HEK293T (cell line): ENCODE results near the gene KRTAP6-3.

Source experiments
- FOXK2 ChIP-seq: fragments of 450-650 bp; IDR thresholded peaks from 2 replicates; pipeline ENCODE4 v1.6.1; 2016; ENCODE audit warnings: mild to moderate bottlenecking
- FOXM1 ChIP-seq: fragments of 450-650 bp; IDR thresholded peaks from 2 replicates; pipeline ENCODE4 v1.6.1; 2017; ENCODE audit warnings: mild to moderate bottlenecking, borderline replicate concordance
- L3MBTL2 ChIP-seq: fragments of 450-650 bp; conservative IDR thresholded peaks from 2 replicates; pipeline ENCODE4 v1.6.1; 2016; ENCODE audit warnings: mild to moderate bottlenecking
- NFRKB ChIP-seq: fragments of 450-650 bp; IDR thresholded peaks from 2 replicates; pipeline ENCODE4 v1.6.1; 2016; ENCODE audit warnings: mild to moderate bottlenecking, moderate library complexity
- SP1 ChIP-seq: fragments of 450-650 bp; IDR thresholded peaks from 2 replicates; pipeline ENCODE4 v1.6.1; 2017
- SUZ12 ChIP-seq: fragments of 450-650 bp; IDR thresholded peaks from 2 replicates; pipeline ENCODE4 v1.6.1; 2016; ENCODE audit warnings: mild to moderate bottlenecking
- TARDBP ChIP-seq: fragments of 450-650 bp; IDR thresholded peaks from 2 replicates; pipeline ENCODE4 v1.6.1; 2016
- TF ChIP-seq, protein P1 (sequence below): fragments of 450-650 bp; IDR thresholded peaks from 2 replicates; pipeline ENCODE4 v1.6.1; 2016

DNA sequence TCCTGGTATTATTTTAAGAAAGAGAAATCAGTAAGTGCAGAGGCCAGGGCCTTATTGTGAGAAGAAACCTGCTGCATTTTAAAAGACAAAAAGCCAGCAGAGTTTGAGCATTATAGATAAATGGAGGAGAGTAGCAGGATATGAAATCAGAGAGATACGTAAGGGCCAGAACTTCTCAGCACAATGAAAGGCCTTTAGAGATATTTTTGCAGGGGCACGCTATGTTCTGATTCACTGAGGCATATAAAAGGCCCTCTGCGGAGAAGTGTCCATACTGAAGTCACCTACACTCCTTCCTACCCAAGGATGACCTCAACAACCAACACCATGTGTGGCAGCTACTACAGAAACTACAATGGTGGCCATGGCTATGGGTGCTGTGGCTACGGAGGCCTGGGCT lies at the start of gene KRTAP6-3:
- no peak for TF ChIP-seq TARDBP
- no peak for TF ChIP-seq SP1
- TF ChIP-seq L3MBTL2 = no peak
- TF ChIP-seq, protein P1, sequence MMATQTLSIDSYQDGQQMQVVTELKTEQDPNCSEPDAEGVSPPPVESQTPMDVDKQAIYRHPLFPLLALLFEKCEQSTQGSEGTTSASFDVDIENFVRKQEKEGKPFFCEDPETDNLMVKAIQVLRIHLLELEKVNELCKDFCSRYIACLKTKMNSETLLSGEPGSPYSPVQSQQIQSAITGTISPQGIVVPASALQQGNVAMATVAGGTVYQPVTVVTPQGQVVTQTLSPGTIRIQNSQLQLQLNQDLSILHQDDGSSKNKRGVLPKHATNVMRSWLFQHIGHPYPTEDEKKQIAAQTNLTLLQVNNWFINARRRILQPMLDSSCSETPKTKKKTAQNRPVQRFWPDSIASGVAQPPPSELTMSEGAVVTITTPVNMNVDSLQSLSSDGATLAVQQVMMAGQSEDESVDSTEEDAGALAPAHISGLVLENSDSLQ = no peak
- no peak for TF ChIP-seq FOXK2
- no peak for TF ChIP-seq NFRKB
- TF ChIP-seq SUZ12 = no peak
- no peak for TF ChIP-seq FOXM1
